H1 (cell line): ENCODE data around the gene EHD2. TPM values are rescaled to one million over a fixed set of nuclear protein-coding genes. Genes with fewer than 3 reads are reported as not detected.

Source experiments
- CHD1 ChIP-seq: IDR thresholded peaks from 2 replicates; pipeline ENCODE4 v1.6.1; 2012; ENCODE audit warnings: low read depth, low read length, improper control_type of control experiment
- FOSL1 ChIP-seq: IDR thresholded peaks from 2 replicates; pipeline ENCODE4 v1.6.1; 2011; ENCODE audit warnings: mild to moderate bottlenecking, low read depth, low read length, moderate library complexity; ENCODE audit not compliant: insufficient read depth
- HDAC2 ChIP-seq, 2 experiments: fragments of 300-600 bp in 1 of 2; sonication (generic) in 1 of 2; IDR thresholded peaks; 2 replicates each; pipeline ENCODE4 v1.6.1; 2011 to 2012; ENCODE audit warnings: low read depth in 2 of 2, low read length in 2 of 2, mild to moderate bottlenecking in 2 of 2, moderate library complexity in 2 of 2, borderline replicate concordance in 1 of 2, inconsistent platforms in 1 of 2
- HDAC6 ChIP-seq: IDR thresholded peaks from one replicate; pipeline ENCODE4 v1.7.1; 2012; ENCODE audit warnings: low read depth, mild to moderate bottlenecking, inconsistent platforms, low read length, moderate library complexity
- KDM1A ChIP-seq: fragments of 200-600, 300-600 bp; sonication (generic); IDR thresholded peaks from 2 replicates; pipeline ENCODE4 v1.7.1; 2016; ENCODE audit warnings: mild to moderate bottlenecking, low read length, borderline replicate concordance
- KDM5A ChIP-seq: fragments of 200-600 bp; IDR thresholded peaks from 2 replicates; pipeline ENCODE4 v1.7.1; 2012; ENCODE audit warnings: mild to moderate bottlenecking, low read length, inconsistent platforms, mixed read lengths
- PHF8 ChIP-seq: fragments of 200-600 bp; sonication (generic); conservative IDR thresholded peaks from 2 replicates; pipeline ENCODE4 v1.7.1; 2012; ENCODE audit warnings: low read depth, mild to moderate bottlenecking, inconsistent platforms, low read length, moderate library complexity
- SIN3A ChIP-seq, 2 experiments: IDR thresholded peaks in 1 of 2; conservative IDR thresholded peaks in 1 of 2; 2 replicates each; pipeline ENCODE4 v1.6.1; 2011 to 2012; ENCODE audit warnings: low read length in 2 of 2, improper control_type of control experiment in 1 of 2, low read depth in 1 of 2, mild to moderate bottlenecking in 1 of 2
- SRF ChIP-seq: IDR thresholded peaks from 2 replicates; pipeline ENCODE4 v1.6.1; 2011; ENCODE audit warnings: mild to moderate bottlenecking, low read depth, low read length, moderate library complexity
- polyA plus RNA-seq, 7 experiments: library from polyadenylated mRNA; depleted of rRNA in 3 of 7; stranded (reverse) in 5 of 7; unstranded in 2 of 7; fragments of >200 nt in 5 of 7; fragments of 200-250 nt in 2 of 7; gene quantifications; 1 replicate in 5 of 7; 2 replicates in 1 of 7; 4 replicates in 1 of 7; pipeline versions ENCODE4 v1.2.1 to v1.2.3, GENCODE V29; 2011 to 2013; ENCODE audit warnings: missing spikeins in 2 of 7, mixed read lengths in 2 of 7
- total RNA-seq: library from RNA; stranded (reverse); fragmentation: NEBNext Ultra II Directional; extraction: Animal tissue kit (Norgen Biotek cat#: 25700); gene quantifications from 2 replicates; pipeline ENCODE4 v1.2.1, GENCODE V29; 2021
- TF ChIP-seq, protein P1 (sequence below): fragments of 300-600 bp; sonication (generic); IDR thresholded peaks from 2 replicates; pipeline ENCODE4 v1.7.1; 2012; ENCODE audit warnings: low read length, moderate library complexity, mild to moderate bottlenecking, inconsistent platforms; ENCODE audit not compliant: insufficient replicate concordance

The EHD2 gene
- total and polyA plus RNA-seq, 2 of the 8 experiments (the other 6 are each of a cell fraction or from before 2014, with no cell fraction given), result 4.5 to 14.3 TPM

DNA sequence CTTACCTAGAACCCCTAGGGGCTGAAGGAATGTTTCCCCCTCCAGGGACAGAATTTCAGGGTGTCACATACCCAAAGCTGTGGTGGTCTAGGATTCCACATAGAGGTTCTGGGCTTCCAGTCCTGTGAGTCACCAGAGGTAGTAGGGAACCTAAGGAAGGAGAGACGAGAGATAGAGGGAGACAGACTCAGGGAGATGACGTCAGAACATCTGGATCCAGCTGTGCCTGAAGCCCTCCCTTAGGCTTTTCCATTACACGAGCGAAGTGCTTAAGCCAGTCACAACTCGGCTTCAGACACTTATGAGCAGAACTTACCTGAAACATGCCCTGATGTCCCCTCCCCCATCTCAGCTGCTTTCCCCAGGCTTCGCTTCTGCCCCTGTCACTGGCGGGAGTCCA is 53.4 kb downstream of the EHD2 start (continued):
- TF ChIP-seq, protein P1, sequence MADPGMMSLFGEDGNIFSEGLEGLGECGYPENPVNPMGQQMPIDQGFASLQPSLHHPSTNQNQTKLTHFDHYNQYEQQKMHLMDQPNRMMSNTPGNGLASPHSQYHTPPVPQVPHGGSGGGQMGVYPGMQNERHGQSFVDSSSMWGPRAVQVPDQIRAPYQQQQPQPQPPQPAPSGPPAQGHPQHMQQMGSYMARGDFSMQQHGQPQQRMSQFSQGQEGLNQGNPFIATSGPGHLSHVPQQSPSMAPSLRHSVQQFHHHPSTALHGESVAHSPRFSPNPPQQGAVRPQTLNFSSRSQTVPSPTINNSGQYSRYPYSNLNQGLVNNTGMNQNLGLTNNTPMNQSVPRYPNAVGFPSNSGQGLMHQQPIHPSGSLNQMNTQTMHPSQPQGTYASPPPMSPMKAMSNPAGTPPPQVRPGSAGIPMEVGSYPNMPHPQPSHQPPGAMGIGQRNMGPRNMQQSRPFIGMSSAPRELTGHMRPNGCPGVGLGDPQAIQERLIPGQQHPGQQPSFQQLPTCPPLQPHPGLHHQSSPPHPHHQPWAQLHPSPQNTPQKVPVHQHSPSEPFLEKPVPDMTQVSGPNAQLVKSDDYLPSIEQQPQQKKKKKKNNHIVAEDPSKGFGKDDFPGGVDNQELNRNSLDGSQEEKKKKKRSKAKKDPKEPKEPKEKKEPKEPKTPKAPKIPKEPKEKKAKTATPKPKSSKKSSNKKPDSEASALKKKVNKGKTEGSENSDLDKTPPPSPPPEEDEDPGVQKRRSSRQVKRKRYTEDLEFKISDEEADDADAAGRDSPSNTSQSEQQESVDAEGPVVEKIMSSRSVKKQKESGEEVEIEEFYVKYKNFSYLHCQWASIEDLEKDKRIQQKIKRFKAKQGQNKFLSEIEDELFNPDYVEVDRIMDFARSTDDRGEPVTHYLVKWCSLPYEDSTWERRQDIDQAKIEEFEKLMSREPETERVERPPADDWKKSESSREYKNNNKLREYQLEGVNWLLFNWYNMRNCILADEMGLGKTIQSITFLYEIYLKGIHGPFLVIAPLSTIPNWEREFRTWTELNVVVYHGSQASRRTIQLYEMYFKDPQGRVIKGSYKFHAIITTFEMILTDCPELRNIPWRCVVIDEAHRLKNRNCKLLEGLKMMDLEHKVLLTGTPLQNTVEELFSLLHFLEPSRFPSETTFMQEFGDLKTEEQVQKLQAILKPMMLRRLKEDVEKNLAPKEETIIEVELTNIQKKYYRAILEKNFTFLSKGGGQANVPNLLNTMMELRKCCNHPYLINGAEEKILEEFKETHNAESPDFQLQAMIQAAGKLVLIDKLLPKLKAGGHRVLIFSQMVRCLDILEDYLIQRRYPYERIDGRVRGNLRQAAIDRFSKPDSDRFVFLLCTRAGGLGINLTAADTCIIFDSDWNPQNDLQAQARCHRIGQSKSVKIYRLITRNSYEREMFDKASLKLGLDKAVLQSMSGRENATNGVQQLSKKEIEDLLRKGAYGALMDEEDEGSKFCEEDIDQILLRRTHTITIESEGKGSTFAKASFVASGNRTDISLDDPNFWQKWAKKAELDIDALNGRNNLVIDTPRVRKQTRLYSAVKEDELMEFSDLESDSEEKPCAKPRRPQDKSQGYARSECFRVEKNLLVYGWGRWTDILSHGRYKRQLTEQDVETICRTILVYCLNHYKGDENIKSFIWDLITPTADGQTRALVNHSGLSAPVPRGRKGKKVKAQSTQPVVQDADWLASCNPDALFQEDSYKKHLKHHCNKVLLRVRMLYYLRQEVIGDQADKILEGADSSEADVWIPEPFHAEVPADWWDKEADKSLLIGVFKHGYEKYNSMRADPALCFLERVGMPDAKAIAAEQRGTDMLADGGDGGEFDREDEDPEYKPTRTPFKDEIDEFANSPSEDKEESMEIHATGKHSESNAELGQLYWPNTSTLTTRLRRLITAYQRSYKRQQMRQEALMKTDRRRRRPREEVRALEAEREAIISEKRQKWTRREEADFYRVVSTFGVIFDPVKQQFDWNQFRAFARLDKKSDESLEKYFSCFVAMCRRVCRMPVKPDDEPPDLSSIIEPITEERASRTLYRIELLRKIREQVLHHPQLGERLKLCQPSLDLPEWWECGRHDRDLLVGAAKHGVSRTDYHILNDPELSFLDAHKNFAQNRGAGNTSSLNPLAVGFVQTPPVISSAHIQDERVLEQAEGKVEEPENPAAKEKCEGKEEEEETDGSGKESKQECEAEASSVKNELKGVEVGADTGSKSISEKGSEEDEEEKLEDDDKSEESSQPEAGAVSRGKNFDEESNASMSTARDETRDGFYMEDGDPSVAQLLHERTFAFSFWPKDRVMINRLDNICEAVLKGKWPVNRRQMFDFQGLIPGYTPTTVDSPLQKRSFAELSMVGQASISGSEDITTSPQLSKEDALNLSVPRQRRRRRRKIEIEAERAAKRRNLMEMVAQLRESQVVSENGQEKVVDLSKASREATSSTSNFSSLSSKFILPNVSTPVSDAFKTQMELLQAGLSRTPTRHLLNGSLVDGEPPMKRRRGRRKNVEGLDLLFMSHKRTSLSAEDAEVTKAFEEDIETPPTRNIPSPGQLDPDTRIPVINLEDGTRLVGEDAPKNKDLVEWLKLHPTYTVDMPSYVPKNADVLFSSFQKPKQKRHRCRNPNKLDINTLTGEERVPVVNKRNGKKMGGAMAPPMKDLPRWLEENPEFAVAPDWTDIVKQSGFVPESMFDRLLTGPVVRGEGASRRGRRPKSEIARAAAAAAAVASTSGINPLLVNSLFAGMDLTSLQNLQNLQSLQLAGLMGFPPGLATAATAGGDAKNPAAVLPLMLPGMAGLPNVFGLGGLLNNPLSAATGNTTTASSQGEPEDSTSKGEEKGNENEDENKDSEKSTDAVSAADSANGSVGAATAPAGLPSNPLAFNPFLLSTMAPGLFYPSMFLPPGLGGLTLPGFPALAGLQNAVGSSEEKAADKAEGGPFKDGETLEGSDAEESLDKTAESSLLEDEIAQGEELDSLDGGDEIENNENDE, result no peak
- TF ChIP-seq KDM5A, result no peak
- no peak for TF ChIP-seq SIN3A (conservative IDR thresholded peaks at IDR 0.05 in 1 of 2, IDR thresholded peaks at IDR 0.05 in 1 of 2; ENCODE audit: low read depth in 1 of 2, low read length in 2 of 2)
- TF ChIP-seq CHD1, result no peak
- no peak for TF ChIP-seq HDAC6
- no peak for TF ChIP-seq SRF
- TF ChIP-seq PHF8, result no peak
- TF ChIP-seq FOSL1, result no peak
- no peak for TF ChIP-seq HDAC2 (IDR thresholded peaks at IDR 0.05; ENCODE audit: borderline replicate concordance in 1 of 2, low read depth in 2 of 2, low read length in 2 of 2)
- TF ChIP-seq KDM1A, result no peak
